PC-3 (cell line): ENCODE data around the gene JADE1.

ENCODE experiments used
- CTCF ChIP-seq: fragments of 300-600 bp; sonication (generic); conservative IDR thresholded peaks from 2 replicates; pipeline ENCODE4 v1.5.1; 2017; ENCODE audit warnings: antibody characterized with exemption, low read depth, mild to moderate bottlenecking, low read length
- EZH2 ChIP-seq: fragments of 300-600 bp; sonication (generic); IDR thresholded peaks from one replicate; pipeline ENCODE4 v1.6.1; 2017; ENCODE audit warnings: antibody characterized with exemption, mild to moderate bottlenecking, low read length; ENCODE audit not compliant: unreplicated experiment

DNA sequence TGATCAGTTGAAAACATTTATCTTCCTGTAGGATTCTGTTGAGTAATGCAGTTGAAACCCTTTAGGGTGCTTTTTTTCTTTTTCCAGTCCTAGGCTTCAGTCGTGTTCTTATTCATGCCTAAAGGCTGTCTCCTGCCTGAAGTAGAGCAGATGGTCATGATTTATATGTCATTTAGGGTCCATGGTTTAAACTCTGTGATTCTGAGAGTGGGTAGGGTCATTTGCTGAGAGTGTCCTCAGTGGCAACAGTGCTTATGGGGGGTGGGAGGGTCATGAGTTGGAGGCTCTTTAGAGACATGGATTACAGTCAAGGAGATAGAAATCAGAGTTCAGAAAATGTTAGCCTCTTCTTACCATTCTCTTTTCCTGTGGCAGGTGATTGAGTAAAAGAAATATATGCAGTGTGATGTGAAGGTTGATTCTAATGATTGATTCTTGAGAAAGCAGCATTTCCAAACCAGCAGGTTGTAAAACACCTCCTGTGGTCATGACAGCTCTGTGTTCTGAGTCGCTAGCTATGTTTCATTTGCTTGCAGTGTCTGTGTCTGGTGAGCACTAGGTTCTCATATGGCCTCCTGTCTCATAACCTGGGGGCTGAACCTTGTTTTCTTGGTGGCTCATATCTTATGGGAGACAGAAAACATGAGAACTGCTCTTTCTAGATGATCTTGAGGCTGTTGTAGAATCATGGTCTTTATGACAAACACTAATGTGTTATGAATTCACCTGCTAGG lies 60.4 kb downstream of the JADE1 start:
- no peak for TF ChIP-seq EZH2
- no peak for TF ChIP-seq CTCF
